SK-N-SH treated with all-trans-retinoic acid at 6 μM for 48 hours (cell line): ENCODE measurements around the gene FUOM.

Experiments
- POU6F1 ChIP-seq: fragments of 250-450 bp; sonication (Bioruptor Pico); IDR thresholded peaks from 2 replicates; pipeline ENCODE4 v1.8.0; 2021; ENCODE audit warnings: low read depth, mild to moderate bottlenecking, moderate library complexity, borderline replicate concordance
- RARB ChIP-seq: fragments of 250-450 bp; sonication (Bioruptor Pico); IDR thresholded peaks from 2 replicates; pipeline ENCODE4 v1.8.0; 2021; ENCODE audit warnings: mild to moderate bottlenecking, moderate library complexity

GRCh38 chr10:133388236-133388972 is 30.6 kb upstream of the FUOM start:
- no peak for TF ChIP-seq POU6F1 (CRISPR knock-in tag)
- no peak for TF ChIP-seq RARB (CRISPR knock-in tag)
